Measurements from ENCODE around the gene FAM83F. TPM values are rescaled to one million over a fixed set of nuclear protein-coding genes. Genes with fewer than 3 reads are reported as not detected.
"Not testable (repeated sequence)": the region's sequence is repeated elsewhere in the genome, so short reads cannot be mapped to it uniquely, and the experiment has no call there.

The FAM83F gene
- polyA plus RNA-seq, 10 donors: 0.08 to 1.0 (median 0.15) TPM

- DNase-seq: no peak
Observed at GRCh38 chr22:40010746-40011145, 16.0 kb downstream of the FAM83F start.

GRCh38 chr22:40014667-40015248 lies 20.0 kb downstream of the FAM83F start:
- DNase-seq: no peak

GRCh38 chr22:40015358-40015976 lies 20.7 kb downstream of the FAM83F start:
- no peak for DNase-seq

GRCh38 chr22:40018051-40018450 lies 23.3 kb downstream of the FAM83F start:
- no peak for DNase-seq

GRCh38 chr22:40019100-40019499 lies 24.3 kb downstream of the FAM83F start:
- DNase-seq: no peak

GRCh38 chr22:40020956-40021355 lies 26.2 kb downstream of the FAM83F start:
- DNase-seq: no peak

GRCh38 chr22:40021401-40022000 lies 26.7 kb downstream of the FAM83F start:
- no peak for DNase-seq

- no peak for DNase-seq
Observed at GRCh38 chr22:40022536-40023240, 27.9 kb downstream of the FAM83F start.

- DNase-seq: no peak
Observed at GRCh38 chr22:40023341-40023841, 28.6 kb downstream of the FAM83F start.

GRCh38 chr22:40024201-40025061 lies 29.7 kb downstream of the FAM83F start:
- peak; percentile 36 to 75 (median 53) for DNase-seq

GRCh38 chr22:40025062-40025379 lies 30.3 kb downstream of the FAM83F start:
- DNase-seq: not testable (repeated sequence)

- DNase-seq: no peak
Observed at GRCh38 chr22:40025856-40026255, 31.1 kb downstream of the FAM83F start.

GRCh38 chr22:40026641-40027040 lies 31.9 kb downstream of the FAM83F start:
- no peak for DNase-seq

- no peak for DNase-seq
Observed at GRCh38 chr22:40027191-40028097, 32.7 kb downstream of the FAM83F start.

- no peak for DNase-seq
Observed at GRCh38 chr22:40028098-40028425, 33.3 kb downstream of the FAM83F start.

GRCh38 chr22:40029189-40029890 lies 34.6 kb downstream of the FAM83F start:
- no peak for DNase-seq

- no peak for DNase-seq
Observed at GRCh38 chr22:40030026-40030757, 35.4 kb downstream of the FAM83F start.

- DNase-seq: no peak
Observed at GRCh38 chr22:40030758-40031095, 36.0 kb downstream of the FAM83F start.

- no peak for DNase-seq
Observed at GRCh38 chr22:40031766-40032470, 37.2 kb downstream of the FAM83F start.

Data from muscle of back (tissue), 11 donors.